Transverse colon (tissue), 4 donors: Measurements from ENCODE around the gene NAT14.

ENCODE experiments used
- CTCF ChIP-seq, 5 experiments: fragments of 200-600 bp in 3 of 5; fragments of 450-650 bp in 2 of 5; sonication (generic) in 3 of 5; IDR thresholded peaks; 1 replicate in 2 of 5; 2 replicates in 3 of 5; pipeline ENCODE4 v1.5.1; 2016 to 2017; ENCODE audit warnings: antibody characterized with exemption in 5 of 5, inconsistent platforms in 3 of 5, mild to moderate bottlenecking in 2 of 5, moderate library complexity in 1 of 5
- POLR2A ChIP-seq: fragments of 450-650 bp; IDR thresholded peaks from one replicate; pipeline ENCODE4 v1.6.1; 2016; ENCODE audit warnings: antibody characterized with exemption, mild to moderate bottlenecking, moderate library complexity
- POLR2AphosphoS5 ChIP-seq, 3 donors: sonication (generic); formaldehyde crosslinking; IDR thresholded peaks; one replicate each; pipeline ENCODE4 v1.6.1; 2016; ENCODE audit warnings: antibody characterized with exemption in 3 of 3

DNA sequence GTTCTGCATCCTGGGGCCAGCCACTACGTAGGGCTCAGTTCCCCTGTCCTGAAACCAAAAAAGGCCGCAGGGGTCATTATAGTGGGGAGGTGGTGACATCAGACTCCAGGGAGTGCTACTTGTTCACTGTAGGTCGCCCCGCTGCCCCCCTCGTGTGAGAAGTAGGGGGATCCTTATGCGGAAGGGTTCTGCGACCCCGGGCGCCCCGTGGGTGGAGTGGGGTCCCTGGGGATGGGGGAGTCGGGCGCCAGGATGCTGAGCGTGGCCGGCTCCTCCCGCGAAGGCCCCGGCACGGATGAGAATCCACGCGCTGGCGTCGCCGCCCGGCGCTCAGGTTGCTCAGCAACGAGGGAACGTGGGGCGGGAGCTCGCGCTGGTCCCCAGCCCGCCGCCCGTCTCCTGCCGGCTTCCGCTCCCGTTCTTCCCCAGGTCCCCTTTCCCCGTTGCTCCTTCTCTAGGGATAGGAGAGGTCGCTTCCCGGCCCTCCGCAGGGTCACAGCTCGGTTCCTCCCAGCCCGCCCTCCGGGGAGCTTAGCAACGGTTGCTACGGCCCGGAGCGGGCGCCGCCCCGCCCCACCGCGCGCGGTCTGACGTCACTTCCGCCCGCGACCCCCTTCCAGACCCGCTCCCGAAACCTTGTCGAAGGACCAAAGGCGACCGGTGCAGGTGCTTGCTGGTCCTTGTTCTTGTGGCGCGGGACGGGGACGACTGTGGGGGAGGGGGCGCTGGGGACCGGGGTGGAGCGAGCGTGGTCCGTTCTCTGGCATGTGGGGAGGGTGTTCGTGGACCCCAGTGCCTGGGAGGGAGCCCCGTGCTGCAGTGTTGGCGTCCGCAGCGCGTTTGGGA lies at the start of gene NAT14:
- TF ChIP-seq CTCF (IDR thresholded peaks at IDR 0.05): no peak
- TF ChIP-seq POLR2A: peak; percentile 10
- peak in 2 of 3 donors; percentile 31 to 40 for TF ChIP-seq POLR2AphosphoS5 (IDR thresholded peaks at IDR 0.05)
